ENCODE results near the gene HOXA9.

- TF ChIP-seq CTCF (IDR thresholded peaks at IDR 0.05; ENCODE audit: insufficient read depth, low read length): no peak
- TF ChIP-seq, protein P1, sequence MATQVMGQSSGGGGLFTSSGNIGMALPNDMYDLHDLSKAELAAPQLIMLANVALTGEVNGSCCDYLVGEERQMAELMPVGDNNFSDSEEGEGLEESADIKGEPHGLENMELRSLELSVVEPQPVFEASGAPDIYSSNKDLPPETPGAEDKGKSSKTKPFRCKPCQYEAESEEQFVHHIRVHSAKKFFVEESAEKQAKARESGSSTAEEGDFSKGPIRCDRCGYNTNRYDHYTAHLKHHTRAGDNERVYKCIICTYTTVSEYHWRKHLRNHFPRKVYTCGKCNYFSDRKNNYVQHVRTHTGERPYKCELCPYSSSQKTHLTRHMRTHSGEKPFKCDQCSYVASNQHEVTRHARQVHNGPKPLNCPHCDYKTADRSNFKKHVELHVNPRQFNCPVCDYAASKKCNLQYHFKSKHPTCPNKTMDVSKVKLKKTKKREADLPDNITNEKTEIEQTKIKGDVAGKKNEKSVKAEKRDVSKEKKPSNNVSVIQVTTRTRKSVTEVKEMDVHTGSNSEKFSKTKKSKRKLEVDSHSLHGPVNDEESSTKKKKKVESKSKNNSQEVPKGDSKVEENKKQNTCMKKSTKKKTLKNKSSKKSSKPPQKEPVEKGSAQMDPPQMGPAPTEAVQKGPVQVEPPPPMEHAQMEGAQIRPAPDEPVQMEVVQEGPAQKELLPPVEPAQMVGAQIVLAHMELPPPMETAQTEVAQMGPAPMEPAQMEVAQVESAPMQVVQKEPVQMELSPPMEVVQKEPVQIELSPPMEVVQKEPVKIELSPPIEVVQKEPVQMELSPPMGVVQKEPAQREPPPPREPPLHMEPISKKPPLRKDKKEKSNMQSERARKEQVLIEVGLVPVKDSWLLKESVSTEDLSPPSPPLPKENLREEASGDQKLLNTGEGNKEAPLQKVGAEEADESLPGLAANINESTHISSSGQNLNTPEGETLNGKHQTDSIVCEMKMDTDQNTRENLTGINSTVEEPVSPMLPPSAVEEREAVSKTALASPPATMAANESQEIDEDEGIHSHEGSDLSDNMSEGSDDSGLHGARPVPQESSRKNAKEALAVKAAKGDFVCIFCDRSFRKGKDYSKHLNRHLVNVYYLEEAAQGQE (IDR thresholded peaks at IDR 0.05; ENCODE audit: insufficient replicate concordance, low read depth): no peak
- TF ChIP-seq POLR2AphosphoS5 (IDR thresholded peaks at IDR 0.05; ENCODE audit: low read depth): no peak
- TF ChIP-seq GABPA (IDR thresholded peaks at IDR 0.05; ENCODE audit: low read depth): no peak
Measured at GRCh38 chr7:27209933-27210440, 44.6 kb upstream of the HOXA9 start.
